ENCODE results near the gene NDUFV1. TPM values are rescaled to one million over a fixed set of nuclear protein-coding genes. Genes with fewer than 3 reads are reported as not detected.
A peak's percentile ranks its signal among the peaks of the same experiment; 100 is the strongest.

Gene NDUFV1
- polyA plus RNA-seq, 2 of the 4 experiments (the other 2 are of a cell fraction): 95.1 to 163 TPM

- TF ChIP-seq EHMT2 (IDR thresholded peaks at IDR 0.05; ENCODE audit: low read depth): no peak
- TF ChIP-seq CBX2 (IDR thresholded peaks at IDR 0.05; ENCODE audit: borderline replicate concordance, low read depth): no peak
- TF ChIP-seq, protein P1, sequence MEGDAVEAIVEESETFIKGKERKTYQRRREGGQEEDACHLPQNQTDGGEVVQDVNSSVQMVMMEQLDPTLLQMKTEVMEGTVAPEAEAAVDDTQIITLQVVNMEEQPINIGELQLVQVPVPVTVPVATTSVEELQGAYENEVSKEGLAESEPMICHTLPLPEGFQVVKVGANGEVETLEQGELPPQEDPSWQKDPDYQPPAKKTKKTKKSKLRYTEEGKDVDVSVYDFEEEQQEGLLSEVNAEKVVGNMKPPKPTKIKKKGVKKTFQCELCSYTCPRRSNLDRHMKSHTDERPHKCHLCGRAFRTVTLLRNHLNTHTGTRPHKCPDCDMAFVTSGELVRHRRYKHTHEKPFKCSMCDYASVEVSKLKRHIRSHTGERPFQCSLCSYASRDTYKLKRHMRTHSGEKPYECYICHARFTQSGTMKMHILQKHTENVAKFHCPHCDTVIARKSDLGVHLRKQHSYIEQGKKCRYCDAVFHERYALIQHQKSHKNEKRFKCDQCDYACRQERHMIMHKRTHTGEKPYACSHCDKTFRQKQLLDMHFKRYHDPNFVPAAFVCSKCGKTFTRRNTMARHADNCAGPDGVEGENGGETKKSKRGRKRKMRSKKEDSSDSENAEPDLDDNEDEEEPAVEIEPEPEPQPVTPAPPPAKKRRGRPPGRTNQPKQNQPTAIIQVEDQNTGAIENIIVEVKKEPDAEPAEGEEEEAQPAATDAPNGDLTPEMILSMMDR (IDR thresholded peaks at IDR 0.05): no peak
- no peak for TF ChIP-seq KDM1A (IDR thresholded peaks at IDR 0.05; ENCODE audit: low read depth)
- no peak for TF ChIP-seq ESRRA (IDR thresholded peaks at IDR 0.05; ENCODE audit: borderline replicate concordance, low read length)
- no peak for TF ChIP-seq PHF8 (IDR thresholded peaks at IDR 0.05; ENCODE audit: borderline replicate concordance, low read depth)
- TF ChIP-seq RAD21 (conservative IDR thresholded peaks at IDR 0.05 in 1 of 2, IDR thresholded peaks at IDR 0.05 in 1 of 2): no peak
- TF ChIP-seq RCOR1 (IDR thresholded peaks at IDR 0.05; ENCODE audit: low read depth, low read length): no peak
- TF ChIP-seq EHF (CRISPR knock-in tag; IDR thresholded peaks at IDR 0.05): no peak
- no peak for TF ChIP-seq RARB (CRISPR knock-in tag; IDR thresholded peaks at IDR 0.05)
- no peak for TF ChIP-seq NFE2L2 (conservative IDR thresholded peaks at IDR 0.05; ENCODE audit: low read length)
- TF ChIP-seq, protein P2, sequence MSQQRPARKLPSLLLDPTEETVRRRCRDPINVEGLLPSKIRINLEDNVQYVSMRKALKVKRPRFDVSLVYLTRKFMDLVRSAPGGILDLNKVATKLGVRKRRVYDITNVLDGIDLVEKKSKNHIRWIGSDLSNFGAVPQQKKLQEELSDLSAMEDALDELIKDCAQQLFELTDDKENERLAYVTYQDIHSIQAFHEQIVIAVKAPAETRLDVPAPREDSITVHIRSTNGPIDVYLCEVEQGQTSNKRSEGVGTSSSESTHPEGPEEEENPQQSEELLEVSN (IDR thresholded peaks at IDR 0.05; ENCODE audit: borderline replicate concordance, low read depth): no peak
- TF ChIP-seq CBX8 (IDR thresholded peaks at IDR 0.05): no peak
- TF ChIP-seq SMC3 (IDR thresholded peaks at IDR 0.05): no peak
- TF ChIP-seq CHD2 (IDR thresholded peaks at IDR 0.05; ENCODE audit: low read length, partially characterized antibody): no peak
- POLR2A ChIA-PET: interaction anchor here (1.0 kb wide), 1 partner anchor 11 kb away, joined by 4 read pairs; the partner anchor contains the start of gene GSTP1
- CTCF ChIA-PET: interaction anchor here (0.7 to 5.1 kb wide), 26 partner anchors 8 to 173 kb away, joined by 3 to 65 read pairs (median 4); partner anchors contain the start of genes GSTP1 and NUDT8
These were observed 34.4 kb upstream of the NDUFV1 start for GRCh38 chr11:67572305-67572704.

GRCh38 chr11:67572747-67573419, 33.9 kb upstream of the NDUFV1 start:
- H3K9me3 ChIP-seq: no peaks in the 10 kb centered on the region
- ChIA-PET POLR2A (interaction anchor here (1.0 kb wide), 1 partner anchor 11 kb away, joined by 4 read pairs; the partner anchor contains the start of gene GSTP1), CTCF (interaction anchor here (0.7 to 5.1 kb wide), 27 partner anchors 8 to 174 kb away, joined by 3 to 65 read pairs (median 5); partner anchors contain the start of genes GSTP1 and NUDT8)
- 29% methylated on average over 21 of the region's 21 CpGs for WGBS (ENCODE audit: missing lambda C conversion rate)
- H3K27ac ChIP-seq: peak overlapping the region; percentile 31 to 72; a peak in 4 of 6 replicates
- H3K4me3 ChIP-seq: 0 out of 3 replicates have a peak overlapping the region, but pooled peaks have one; percentile 24
- ATAC-seq: peak; percentile 52 to 80; a peak in 4 of 6 replicates
- H3K4me1 ChIP-seq: peaks cover 13% of the 10 kb centered on the region
- no peak for FAIRE-seq
- DNase-seq (ENCODE audit: low read depth in 1 of 2, low spot score in 1 of 2): peak in 1 of 2 experiments; percentile 81
- H3K4me2 ChIP-seq: peak overlapping the region; percentile 80
- TF ChIP-seq FOXS1 (CRISPR knock-in tag; IDR thresholded peaks at IDR 0.05) (no peak), HDAC2 (IDR thresholded peaks at IDR 0.05) (no peak), GATA3 (IDR thresholded peaks at IDR 0.05; ENCODE audit: borderline replicate concordance) (no peak), RAD21 (conservative IDR thresholded peaks at IDR 0.05 in 1 of 2, IDR thresholded peaks at IDR 0.05 in 1 of 2) (peak; percentile 80 to 85), FOSL2 (IDR thresholded peaks at IDR 0.05) (no peak), FOSL2 (CRISPR knock-in tag; IDR thresholded peaks at IDR 0.05) (peak; percentile 63), FOSB (CRISPR knock-in tag; IDR thresholded peaks at IDR 0.05) (no peak), REST (IDR thresholded peaks at IDR 0.05) (no peak), HOXB13 (CRISPR knock-in tag; IDR thresholded peaks at IDR 0.05; ENCODE audit: low read depth) (no peak), HOXB5 (CRISPR knock-in tag; IDR thresholded peaks at IDR 0.05) (no peak), EP300 (IDR thresholded peaks at IDR 0.05) (no peak), HMGXB4 (CRISPR knock-in tag; IDR thresholded peaks at IDR 0.05; ENCODE audit: borderline replicate concordance) (no peak), POLR2A (IDR thresholded peaks at IDR 0.05; ENCODE audit: low read length) (no peak), HOXA7 (CRISPR knock-in tag; IDR thresholded peaks at IDR 0.05) (no peak)
- TF ChIP-seq, protein P3, sequence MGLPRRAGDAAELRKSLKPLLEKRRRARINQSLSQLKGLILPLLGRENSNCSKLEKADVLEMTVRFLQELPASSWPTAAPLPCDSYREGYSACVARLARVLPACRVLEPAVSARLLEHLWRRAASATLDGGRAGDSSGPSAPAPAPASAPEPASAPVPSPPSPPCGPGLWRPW (IDR thresholded peaks at IDR 0.05): no peak
- TF ChIP-seq, protein P4, sequence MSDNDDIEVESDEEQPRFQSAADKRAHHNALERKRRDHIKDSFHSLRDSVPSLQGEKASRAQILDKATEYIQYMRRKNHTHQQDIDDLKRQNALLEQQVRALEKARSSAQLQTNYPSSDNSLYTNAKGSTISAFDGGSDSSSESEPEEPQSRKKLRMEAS (IDR thresholded peaks at IDR 0.05): 0 out of 2 replicates have a peak, but pooled peaks have one; percentile 27

More at GRCh38 chr11:67572305-67572704, 34.4 kb upstream of the NDUFV1 start:
- no peak for ATAC-seq
- FAIRE-seq: no peak
- Histone ChIP-seq H3K4me3 (no peak overlapping the region), H3K27ac (no peak overlapping the region), H3K4me1 (peaks cover 13% of the 10 kb centered on the region), H3K4me2 (no peak overlapping the region; the same call in 1 of the 3 replicates), H3K9me3 (no peaks in the 10 kb centered on the region)
- 3% methylated on average over 5 of the region's 5 CpGs for WGBS (ENCODE audit: missing lambda C conversion rate)
- DNase-seq (ENCODE audit: low read depth in 1 of 2, low spot score in 1 of 2): no peak
